ENCODE results near the gene GRXCR1. TPM values are rescaled to one million over a fixed set of nuclear protein-coding genes. Genes with fewer than 3 reads are reported as not detected.

Gene GRXCR1
- total and polyA plus RNA-seq, 2 donors, result 0.05 to 0.14 TPM

DNA sequence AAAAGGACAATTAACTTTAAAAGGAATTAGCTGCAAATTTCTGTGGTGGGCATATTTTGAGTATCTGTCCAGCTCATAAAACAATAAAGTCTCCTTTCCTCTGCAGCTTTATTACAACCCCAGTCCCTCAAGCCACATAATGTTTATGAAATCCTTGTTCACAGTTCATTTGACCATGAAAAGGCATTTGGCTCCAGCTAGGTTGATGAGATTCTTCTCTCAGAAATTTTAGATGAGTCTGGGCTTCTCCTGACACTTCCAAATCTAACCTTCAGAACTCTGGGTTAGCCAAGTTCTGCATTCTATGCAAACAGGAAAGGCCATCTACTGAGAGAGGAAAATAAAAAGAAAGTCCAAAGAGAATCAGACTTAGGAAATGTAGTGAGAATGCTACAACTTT is 156.8 kb downstream of the GRXCR1 start:
- no peak overlapping the region for H3K27ac ChIP-seq (ENCODE audit: low read depth in 1 of 2, low read length in 1 of 2)
- no peaks in the 10 kb centered on the region for H3K4me1 ChIP-seq (ENCODE audit: control insufficient read depth in 2 of 2, insufficient read depth in 2 of 2, low read length in 2 of 2)
- no peak overlapping the region for H3K4me3 ChIP-seq (ENCODE audit: low read length in 2 of 2)
- no peak for DNase-seq (ENCODE audit: low read depth in 6 of 9, low spot score in 9 of 9)
- H3K27me3 ChIP-seq (ENCODE audit: control insufficient read depth in 2 of 2, insufficient read depth in 1 of 2, low read length in 1 of 2), result no peaks in the 10 kb centered on the region
- H3K36me3 ChIP-seq (ENCODE audit: control insufficient read depth in 2 of 2, insufficient read depth in 2 of 2, low read length in 1 of 2), result no peaks in the 10 kb centered on the region
- no peaks in the 10 kb centered on the region for H3K9me3 ChIP-seq (ENCODE audit: control insufficient read depth in 2 of 2, insufficient read depth in 1 of 2, low read length in 1 of 2)

DNA sequence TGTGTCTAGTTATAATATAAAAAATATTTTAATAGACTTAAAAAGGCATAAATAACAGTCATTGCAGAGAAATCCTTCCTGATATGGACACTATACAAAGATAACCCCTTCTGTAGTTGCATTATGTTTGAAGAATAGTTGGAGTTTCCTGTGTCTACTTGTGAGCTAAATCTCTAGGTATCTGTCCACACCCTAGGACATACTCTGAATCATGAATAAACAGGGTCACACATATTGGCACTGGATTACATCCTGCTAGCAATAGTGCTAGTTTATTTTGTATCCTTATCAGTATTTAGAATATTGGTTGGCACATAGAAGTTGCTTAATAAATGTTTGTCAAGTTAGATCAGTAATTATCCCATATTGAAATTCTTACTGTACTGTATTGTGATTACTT is 173.9 kb downstream of the GRXCR1 start:
- Histone ChIP-seq H3K36me3 (ENCODE audit: control insufficient read depth in 2 of 2, insufficient read depth in 2 of 2, low read length in 1 of 2) (no peaks in the 10 kb centered on the region), H3K9me3 (ENCODE audit: control insufficient read depth in 2 of 2, insufficient read depth in 1 of 2, low read length in 1 of 2) (peaks cover 0 to 7% of the 10 kb centered on the region in 2 donors), H3K27me3 (ENCODE audit: control insufficient read depth in 2 of 2, insufficient read depth in 1 of 2, low read length in 1 of 2) (no peaks in the 10 kb centered on the region), H3K4me3 (ENCODE audit: low read length in 2 of 2) (no peak overlapping the region), H3K27ac (ENCODE audit: low read depth in 1 of 2, low read length in 1 of 2) (no peak overlapping the region), H3K4me1 (ENCODE audit: control insufficient read depth in 2 of 2, insufficient read depth in 2 of 2, low read length in 2 of 2) (no peaks in the 10 kb centered on the region)
- DNase-seq (ENCODE audit: low read depth in 6 of 9, low spot score in 9 of 9), result no peak

DNA sequence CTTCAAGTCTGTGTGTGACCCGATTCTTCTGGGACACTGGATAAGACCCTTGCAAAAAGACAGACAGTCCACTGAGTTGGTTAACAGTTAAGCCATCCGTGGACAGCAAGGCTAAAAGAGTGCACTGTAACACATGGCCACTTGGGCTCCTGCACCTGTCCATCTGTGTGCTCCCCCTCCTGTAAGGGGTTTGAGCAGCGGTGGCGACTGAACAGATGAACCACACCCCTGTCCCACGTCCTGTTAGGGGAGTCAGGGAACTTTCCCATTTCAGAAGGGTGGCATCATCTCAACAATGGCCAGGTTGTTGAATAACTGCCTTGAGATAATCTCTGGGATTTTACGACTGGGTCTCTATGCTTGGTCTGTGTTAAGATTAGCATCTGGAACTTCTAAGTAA is 178.6 kb downstream of the GRXCR1 start:
- 92% methylated on average over 6 of the region's 6 CpGs for WGBS

More for the DNA sequence above, 178.6 kb downstream of the GRXCR1 start:
- no peaks in the 10 kb centered on the region for H3K27me3 ChIP-seq (ENCODE audit: control insufficient read depth in 2 of 2, insufficient read depth in 1 of 2, low read length in 1 of 2)
- no peak overlapping the region for H3K27ac ChIP-seq (ENCODE audit: low read depth in 1 of 2, low read length in 1 of 2)
- H3K4me3 ChIP-seq (ENCODE audit: low read length in 2 of 2), result no peak overlapping the region
- H3K36me3 ChIP-seq (ENCODE audit: control insufficient read depth in 2 of 2, insufficient read depth in 2 of 2, low read length in 1 of 2), result no peaks in the 10 kb centered on the region
- no peak for DNase-seq (ENCODE audit: low read depth in 6 of 9, low spot score in 9 of 9)
- H3K9me3 ChIP-seq (ENCODE audit: control insufficient read depth in 2 of 2, insufficient read depth in 1 of 2, low read length in 1 of 2), result peaks cover 0 to 17% of the 10 kb centered on the region in 2 donors
- H3K4me1 ChIP-seq (ENCODE audit: control insufficient read depth in 2 of 2, insufficient read depth in 2 of 2, low read length in 2 of 2), result no peaks in the 10 kb centered on the region

Other genes starting within 250 kb of the GRXCR1 start
- 25.0 TPM for gene ATP8A1, start 235.6 kb upstream of the GRXCR1 start, total RNA-seq
- gene ATP8A1, start 235.6 kb upstream of the GRXCR1 start, polyA plus RNA-seq, result 30.9 TPM

All from thymus (tissue), 11 donors.